H1 (cell line): Measurements from ENCODE around the gene MRPL34. TPM values are rescaled to one million over a fixed set of nuclear protein-coding genes. Genes with fewer than 3 reads are reported as not detected.

Experiments used
- CTCF ChIA-PET: fragments of 300-600 bp; sonication (Branson Sonifier 250); formaldehyde crosslinking; loops from one replicate; lab custom pipeline; 2021; ENCODE audit not compliant: partially characterized antibody; lab: Charles Lee
- POLR2A ChIA-PET: fragments of 300-600 bp; sonication (Branson Sonifier 250); formaldehyde crosslinking; loops from one replicate; lab custom pipeline; 2021; ENCODE audit warnings: inconsistent platforms; ENCODE audit not compliant: partially characterized antibody; lab: Charles Lee
- DNase-seq, 2 experiments: peaks; one replicate each; pipeline versions ENCODE4 v3.0.0 to v3.0.0-alpha.2; 2010 to 2022; ENCODE audit warnings: low spot score in 2 of 2, low read depth in 1 of 2, mixed read lengths in 1 of 2
- FAIRE-seq: peaks from 2 replicates; lab custom pipeline; 2011; peaks lifted over from hg19 to GRCh38; lab: Jason Lieb, UNC
- H2AFZ ChIP-seq: 2 replicates; pipeline ENCODE4 v1.8.1; 2012; ENCODE audit warnings: low read length, inconsistent platforms
- H2AK5ac ChIP-seq: 2 replicates; pipeline ENCODE4 v1.6.1; 2013; ENCODE audit warnings: low read depth, low read length
- H2BK120ac ChIP-seq: replicated peaks from 2 replicates; pipeline ENCODE3; 2013; ENCODE audit warnings: low read depth, low read length, inconsistent platforms
- H2BK12ac ChIP-seq: 2 replicates; pipeline ENCODE4 v1.6.1; 2013; ENCODE audit warnings: low read depth, low read length
- H2BK15ac ChIP-seq: 2 replicates; pipeline ENCODE4 v1.6.1; 2013; ENCODE audit warnings: low read length
- H2BK20ac ChIP-seq: 2 replicates; pipeline ENCODE4 v1.6.1; 2013; ENCODE audit warnings: low read length
- H2BK5ac ChIP-seq: 2 replicates; pipeline ENCODE4 v1.6.1; 2013; ENCODE audit warnings: low read depth, low read length
- H3K14ac ChIP-seq: 2 replicates; pipeline ENCODE4 v1.6.1; 2013; ENCODE audit warnings: inconsistent platforms; ENCODE audit not compliant: insufficient read length
- H3K18ac ChIP-seq: 2 replicates; pipeline ENCODE4 v1.6.1; 2013; ENCODE audit warnings: low read length; ENCODE audit errors: extremely low read depth
- H3K23ac ChIP-seq: 2 replicates; pipeline ENCODE4 v1.6.1; 2013; ENCODE audit warnings: inconsistent platforms; ENCODE audit not compliant: insufficient read length
- H3K23me2 ChIP-seq: 2 replicates; pipeline ENCODE4 v1.6.1; 2013; ENCODE audit warnings: low read depth, low read length
- H3K27ac ChIP-seq: 2 replicates; pipeline ENCODE4 v1.6.1; 2011; ENCODE audit warnings: low read depth, low read length, inconsistent platforms
- H3K27me3 ChIP-seq, 4 experiments: replicated peaks in 1 of 4; 1 replicate in 1 of 4; 2 replicates in 3 of 4; pipeline versions ENCODE4 v1.6.1 to v1.8.1; 2011 to 2013; ENCODE audit warnings: low read length in 3 of 4, mild to moderate bottlenecking in 3 of 4, inconsistent platforms in 2 of 4, mixed read lengths in 2 of 4, moderate library complexity in 1 of 4; ENCODE audit not compliant: control insufficient read depth in 3 of 4, insufficient read depth in 3 of 4; ENCODE audit errors: extremely low read depth in 1 of 4
- H3K36me3 ChIP-seq, 4 experiments: 2 replicates each; pipeline versions ENCODE4 v1.6.1 to v1.8.1; 2011 to 2013; ENCODE audit warnings: mild to moderate bottlenecking in 4 of 4, low read length in 3 of 4, moderate library complexity in 2 of 4, control low read depth in 1 of 4, inconsistent platforms in 1 of 4; ENCODE audit not compliant: insufficient read depth in 4 of 4, control insufficient read depth in 2 of 4
- H3K4ac ChIP-seq: replicated peaks from 2 replicates; pipeline ENCODE3; 2013; ENCODE audit warnings: low read length, low read depth, mixed read lengths, inconsistent platforms; ENCODE audit not compliant: insufficient read length
- H3K4me1 ChIP-seq, 4 experiments: replicated peaks in 1 of 4; 1 replicate in 1 of 4; 2 replicates in 3 of 4; pipeline versions ENCODE4 v1.6.1 to v1.8.1; 2011 to 2013; ENCODE audit warnings: low read length in 3 of 4, inconsistent platforms in 2 of 4, mixed read lengths in 1 of 4; ENCODE audit not compliant: insufficient read depth in 4 of 4, control insufficient read depth in 3 of 4
- H3K4me2 ChIP-seq, 2 experiments: 2 replicates each; pipeline versions ENCODE4 v1.6.1 to v1.8.1; 2011 to 2013; ENCODE audit warnings: low read depth in 2 of 2, low read length in 2 of 2, control low read depth in 1 of 2, inconsistent platforms in 1 of 2, mild to moderate bottlenecking in 1 of 2; ENCODE audit not compliant: insufficient read depth in 1 of 2
- H3K4me3 ChIP-seq, 4 experiments: fragments of 200-600, 300-600 bp in 1 of 4; sonication (generic), shearing (Covaris generic), sonication (Bioruptor Twin) in 1 of 4; 2 replicates each; pipeline versions ENCODE4 v1.5.1 to v1.8.1; 2011 to 2016; ENCODE audit warnings: low read length in 4 of 4, low read depth in 3 of 4, control low read depth in 2 of 4, inconsistent platforms in 2 of 4, mild to moderate bottlenecking in 2 of 4, mixed read lengths in 1 of 4, moderate library complexity in 1 of 4; ENCODE audit not compliant: insufficient read depth in 2 of 4; ENCODE audit errors: extremely low read depth in 1 of 4
- H3K56ac ChIP-seq: replicated peaks from 2 replicates; pipeline ENCODE3; 2013; ENCODE audit warnings: low read depth, mild to moderate bottlenecking, mixed read lengths, low read length, inconsistent platforms; ENCODE audit not compliant: insufficient read length
- H3K79me1 ChIP-seq: 2 replicates; pipeline ENCODE4 v1.6.1; 2013; ENCODE audit warnings: low read depth, low read length, control low read depth
- H3K79me2 ChIP-seq, 2 experiments: 2 replicates each; pipeline versions ENCODE4 v1.6.1 to v1.8.1; 2012 to 2013; ENCODE audit warnings: low read length in 2 of 2, mild to moderate bottlenecking in 2 of 2, inconsistent platforms in 1 of 2; ENCODE audit not compliant: insufficient read depth in 2 of 2, control insufficient read depth in 1 of 2
- H3K9ac ChIP-seq, 4 experiments: replicated peaks in 1 of 4; 1 replicate in 1 of 4; 2 replicates in 3 of 4; pipeline versions ENCODE4 v1.6.1 to v1.8.1; 2011 to 2013; ENCODE audit warnings: low read depth in 3 of 4, low read length in 3 of 4, control low read depth in 2 of 4, mild to moderate bottlenecking in 2 of 4, moderate library complexity in 2 of 4, inconsistent platforms in 1 of 4; ENCODE audit errors: extremely low read depth in 1 of 4
- H3K9me3 ChIP-seq, 2 experiments: 2 replicates each; pipeline versions ENCODE4 v1.6.1 to v1.8.1; 2012 to 2013; ENCODE audit warnings: mild to moderate bottlenecking in 2 of 2, moderate library complexity in 2 of 2, control low read depth in 1 of 2, inconsistent platforms in 1 of 2, low read depth in 1 of 2, low read length in 1 of 2, mixed read lengths in 1 of 2; ENCODE audit not compliant: insufficient read depth in 2 of 2
- H4K20me1 ChIP-seq, 2 experiments: replicated peaks in 1 of 2; 2 replicates each; pipeline versions ENCODE3 to v1.8.1; 2011 to 2013; ENCODE audit warnings: inconsistent platforms in 2 of 2, low read length in 2 of 2, mild to moderate bottlenecking in 1 of 2; ENCODE audit not compliant: insufficient read depth in 2 of 2, control insufficient read depth in 1 of 2
- H4K5ac ChIP-seq: 2 replicates; pipeline ENCODE4 v1.6.1; 2013; ENCODE audit warnings: low read length, low read depth, mixed read lengths, inconsistent platforms; ENCODE audit not compliant: insufficient read length
- H4K8ac ChIP-seq: 2 replicates; pipeline ENCODE4 v1.8.0; 2013; ENCODE audit warnings: mild to moderate bottlenecking, moderate library complexity, low read length, inconsistent platforms; ENCODE audit not compliant: insufficient read depth; ENCODE audit errors: extremely low read depth
- H4K91ac ChIP-seq: replicated peaks from 2 replicates; pipeline ENCODE3; 2013; ENCODE audit warnings: low read length, mixed read lengths, inconsistent platforms; ENCODE audit not compliant: insufficient read length
- POLR2A ChIP-seq, 2 experiments: IDR thresholded peaks; 1 replicate in 1 of 2; 2 replicates in 1 of 2; pipeline ENCODE4 v1.6.1; 2011; ENCODE audit warnings: low read depth in 2 of 2, low read length in 2 of 2, mild to moderate bottlenecking in 2 of 2; ENCODE audit errors: control extremely low read depth in 1 of 2
- POLR2AphosphoS5 ChIP-seq: IDR thresholded peaks from 2 replicates; pipeline ENCODE4 v1.6.1; 2011; ENCODE audit warnings: low read depth, low read length
- POU5F1 ChIP-seq: IDR thresholded peaks from 2 replicates; pipeline ENCODE4 v1.6.1; 2011; ENCODE audit warnings: low read depth, mild to moderate bottlenecking, low read length, moderate library complexity
- WGBS, 2 experiments: shearing (Covaris generic) in 1 of 2; methylation state at CpG; one replicate each; pipeline versions ENCODE4 v1.1.6 to v1.1.7; 2013 to 2015; ENCODE audit warnings: low lambda C conversion rate in 2 of 2, mixed read lengths in 2 of 2, inconsistent platforms in 1 of 2, low coverage in 1 of 2, missing lambda C conversion rate in 1 of 2; ENCODE audit not compliant: insufficient replicate concordance in 2 of 2, insufficient coverage in 1 of 2, insufficient read length in 1 of 2; ENCODE audit errors: extremely low coverage in 1 of 2, missing lambda C conversion rate in 1 of 2; 5-methylcytosine and 5-hydroxymethylcytosine counted together
- polyA plus RNA-seq, 7 experiments: library from polyadenylated mRNA; depleted of rRNA in 3 of 7; stranded (reverse) in 5 of 7; unstranded in 2 of 7; fragments of >200 nt in 5 of 7; fragments of 200-250 nt in 2 of 7; gene quantifications; 1 replicate in 5 of 7; 2 replicates in 1 of 7; 4 replicates in 1 of 7; pipeline versions ENCODE4 v1.2.1 to v1.2.3, GENCODE V29; 2011 to 2013; ENCODE audit warnings: missing spikeins in 2 of 7, mixed read lengths in 2 of 7
- total RNA-seq: library from RNA; stranded (reverse); fragmentation: NEBNext Ultra II Directional; extraction: Animal tissue kit (Norgen Biotek cat#: 25700); gene quantifications from 2 replicates; pipeline ENCODE4 v1.2.1, GENCODE V29; 2021

Gene MRPL34
- total and polyA plus RNA-seq, 2 of the 8 experiments (the other 6 are each of a cell fraction or from before 2014, with no cell fraction given): 91.9 to 99.6 TPM

- H3K9ac ChIP-seq: 0 out of 7 replicates have a peak overlapping the region, but pooled peaks of 1 of the 4 experiments have one; percentile 21
- no peak overlapping the region for H4K91ac ChIP-seq
- DNase-seq: no peak
Observed at GRCh38 chr19:17321655-17322489, 16.2 kb downstream of the MRPL34 start.

More at GRCh38 chr19:17321655-17322489, 16.2 kb downstream of the MRPL34 start:
- H3K56ac ChIP-seq: no peak overlapping the region
- no peak overlapping the region for H2BK12ac ChIP-seq
- ChIA-PET CTCF (interaction anchor here (0.6 to 1.2 kb wide), 4 partner anchors 9 to 122 kb away, joined by 3 to 4 read pairs (median 4); no protein-coding TSS in a partner anchor), POLR2A (interaction anchor here (0.9 to 17.1 kb wide), 6 partner anchors 8 to 86 kb away, joined by 3 to 329 read pairs (median 4); partner anchors contain the start of genes ABHD8, ANO8, DDA1 and GTPBP3)
- WGBS, 2 experiments: 91% methylated on average over 17 of the region's 19 CpGs; no CpG with 5 or more reads in 1 of the 2 experiments
- H3K79me2 ChIP-seq: no peaks in the 10 kb centered on the region
- no peak overlapping the region for H3K27ac ChIP-seq
- no peak overlapping the region for H3K4ac ChIP-seq
- FAIRE-seq: no peak
- no peak overlapping the region for H3K4me2 ChIP-seq
- peaks cover 0 to 5% (median 2%) of the 10 kb centered on the region in 4 experiments; a peak in 4 of 7 replicates for H3K4me1 ChIP-seq
- no peak overlapping the region for H4K5ac ChIP-seq
- no peak overlapping the region for H2AFZ ChIP-seq
- H3K23me2 ChIP-seq: no peaks in the 10 kb centered on the region
- no peak overlapping the region; the same call in 1 of the 2 replicates for H2AK5ac ChIP-seq
- no peak overlapping the region for H2BK20ac ChIP-seq
- H2BK5ac ChIP-seq: peak overlapping the region; percentile 79; the same call in 1 of the 2 replicates
- TF ChIP-seq POLR2A (IDR thresholded peaks at IDR 0.05; ENCODE audit: control extremely low read depth in 1 of 2, low read depth in 2 of 2, low read length in 2 of 2) (peak in 1 of 2 experiments; percentile 65; a peak in 1 of 3 replicates), POU5F1 (no peak), POLR2AphosphoS5 (peak; percentile 44)
- TF ChIP-seq, all 59 proteins: peak for 2
- no peak overlapping the region for H3K18ac ChIP-seq
- H4K20me1 ChIP-seq: peaks cover 0 to 3% of the 10 kb centered on the region in 2 experiments
- no peak overlapping the region for H4K8ac ChIP-seq
- peaks cover 2 to 38% (median 15%) of the 10 kb centered on the region in 4 experiments; a peak in 5 of 8 replicates for H3K36me3 ChIP-seq
- H3K9me3 ChIP-seq: no peaks in the 10 kb centered on the region
- H2BK15ac ChIP-seq: no peak overlapping the region
- H3K79me1 ChIP-seq: no peaks in the 10 kb centered on the region; the same call in 1 of the 2 replicates
- no peaks in the 10 kb centered on the region for H3K27me3 ChIP-seq
- no peak overlapping the region for H3K4me3 ChIP-seq
- no peak overlapping the region for H2BK120ac ChIP-seq
- H3K14ac ChIP-seq: no peak overlapping the region
- no peak overlapping the region for H3K23ac ChIP-seq
